K562 (cell line): ENCODE data around the gene EEF1AKMT4. TPM values are rescaled to one million over a fixed set of nuclear protein-coding genes. Genes with fewer than 3 reads are reported as not detected.

ENCODE experiments used
- ATAC-seq: fragments of 200-7000 bp; cut with Tn5 transposase; 3 replicates; pipeline ENCODE4 v1.9.1; 2020; ENCODE audit warnings: moderate library complexity
- BruUV-seq: library from RNA; stranded (reverse); fragments of 400-500 nt; replicated peaks from 2 replicates; lab custom pipeline; 2021; lab: Mats Ljungman, UMichigan
- CTCF ChIA-PET: fragments of 300-600 bp; formaldehyde crosslinking; extraction: SDS; loops from one replicate; lab custom pipeline; 2021; ENCODE audit warnings: low intra/inter-chr PET ratio; lab: Yijun Ruan, JAX
- POLR2A ChIA-PET: fragments of 300-600, 350-650 bp; sonication (Branson Sonifier 250); formaldehyde crosslinking; extraction: SDS; loops from one replicate; lab custom pipeline; 2021; ENCODE audit warnings: antibody characterized with exemption, inconsistent platforms; lab: Yijun Ruan, JAX
- DNase-seq, 4 experiments: peaks; one replicate each; pipeline versions ENCODE4 v3.0.0 to v3.0.0-alpha.2; 2011 to 2018; ENCODE audit warnings: low spot score in 3 of 4, mixed read lengths in 3 of 4; ENCODE audit errors: extremely low read depth in 1 of 4
- FAIRE-seq: peaks from 2 replicates; lab custom pipeline; 2011; peaks lifted over from hg19 to GRCh38; lab: Jason Lieb, UNC
- H2AFZ ChIP-seq: 2 replicates; pipeline ENCODE4 v1.6.0; 2011; ENCODE audit warnings: low read depth, low read length, control low read depth, inconsistent platforms
- H3K27ac ChIP-seq: fragments of 200-600 bp; 3 replicates; pipeline ENCODE4 v1.8.0; 2011; ENCODE audit warnings: low read depth, mild to moderate bottlenecking, control low read depth, inconsistent platforms, low read length, moderate library complexity, mixed read lengths; ENCODE audit errors: extremely low read depth
- H3K27me3 ChIP-seq, 2 experiments: fragments of 300-600 bp in 1 of 2; 2 replicates in 1 of 2; 3 replicates in 1 of 2; pipeline versions ENCODE4 v1.6.0 to v1.8.0; 2011; ENCODE audit warnings: inconsistent platforms in 2 of 2, low read length in 2 of 2, mild to moderate bottlenecking in 1 of 2, mixed read lengths in 1 of 2, moderate library complexity in 1 of 2; ENCODE audit not compliant: control insufficient read depth in 2 of 2, insufficient read depth in 2 of 2
- H3K36me3 ChIP-seq: fragments of 300-600 bp; 3 replicates; pipeline ENCODE4 v1.8.0; 2011; ENCODE audit warnings: mild to moderate bottlenecking, low read length, inconsistent platforms; ENCODE audit not compliant: control insufficient read depth, insufficient read depth
- H3K4me1 ChIP-seq, 2 experiments: fragments of 200-600 bp in 1 of 2; replicated peaks in 1 of 2; 2 replicates in 1 of 2; 3 replicates in 1 of 2; pipeline versions ENCODE4 v1.5.1 to v1.8.0; 2011; ENCODE audit warnings: inconsistent platforms in 2 of 2, low read length in 2 of 2, mild to moderate bottlenecking in 1 of 2, mixed read lengths in 1 of 2, moderate library complexity in 1 of 2; ENCODE audit not compliant: control insufficient read depth in 2 of 2, insufficient read depth in 2 of 2
- H3K4me2 ChIP-seq: 2 replicates; pipeline ENCODE4 v1.6.1; 2011; ENCODE audit warnings: low read length, control low read depth, inconsistent platforms, mixed read lengths; ENCODE audit not compliant: insufficient read depth
- H3K4me3 ChIP-seq: fragments of 200-600 bp; sonication (generic), shearing (Covaris generic); 2 replicates; pipeline ENCODE4 v1.5.1; 2016; ENCODE audit warnings: control low read depth, inconsistent platforms
- H3K79me2 ChIP-seq: fragments of 200-600 bp; 3 replicates; pipeline ENCODE4 v1.8.0; 2011; ENCODE audit warnings: low read length, inconsistent platforms; ENCODE audit not compliant: control insufficient read depth, insufficient read depth
- H3K9ac ChIP-seq, 2 experiments: 2 replicates each; pipeline versions ENCODE4 v1.6.0 to v1.6.1; 2011; ENCODE audit warnings: low read depth in 2 of 2, low read length in 2 of 2, control low read depth in 1 of 2, inconsistent platforms in 1 of 2, mild to moderate bottlenecking in 1 of 2, mixed read lengths in 1 of 2; ENCODE audit not compliant: insufficient read depth in 1 of 2
- H3K9me1 ChIP-seq: one replicate; pipeline ENCODE4 v1.6.0; 2011; ENCODE audit warnings: inconsistent platforms, mild to moderate bottlenecking, low read length, moderate library complexity; ENCODE audit not compliant: control insufficient read depth, insufficient read depth
- H3K9me3 ChIP-seq: replicated peaks from 2 replicates; pipeline ENCODE4 v1.5.1; 2011; ENCODE audit warnings: low read depth, low read length, inconsistent platforms; ENCODE audit not compliant: control insufficient read depth, insufficient read depth
- H4K20me1 ChIP-seq: replicated peaks from 2 replicates; pipeline ENCODE4 v1.6.1; 2011; ENCODE audit warnings: low read length, inconsistent platforms, mixed read lengths; ENCODE audit not compliant: control insufficient read depth, insufficient read depth
- POLR2G ChIP-seq: fragments of 200-400 bp; formaldehyde crosslinking; IDR thresholded peaks from 2 replicates; pipeline ENCODE4 v1.6.1; 2017; ENCODE audit warnings: low read depth, mild to moderate bottlenecking, antibody characterized with exemption, low read length, moderate library complexity
- ZNF707 ChIP-seq: fragments of 250-450 bp; sonication (Bioruptor Pico); conservative IDR thresholded peaks from 2 replicates; pipeline ENCODE4 v1.8.0; 2022; ENCODE audit warnings: inconsistent platforms, mild to moderate bottlenecking, moderate library complexity
- WGBS: fragments of 100-300 bp; shearing (Covaris generic); methylation state at CpG from one replicate; pipeline ENCODE4 v1.1.6; 2016; ENCODE audit warnings: low coverage, mixed read lengths; ENCODE audit not compliant: insufficient coverage; ENCODE audit errors: missing lambda C conversion rate; 5-methylcytosine and 5-hydroxymethylcytosine counted together
- in situ Hi-C: fragments of 300-500 bp; cut with MboI; formaldehyde crosslinking; loops from 4 replicates; pipeline ENCODE4 v1.15.0; 2018; ENCODE audit warnings: inconsistent platforms, mixed read lengths
- intact Hi-C: fragments of 100-400 bp; cut with micrococcal nuclease; formaldehyde crosslinking; loops from 2 replicates; pipeline ENCODE4 v1.14.2; 2022
- polyA plus RNA-seq, 8 experiments: library from polyadenylated mRNA; depleted of rRNA in 4 of 8; stranded (reverse) in 5 of 8; unstranded in 3 of 8; fragments of >200 nt; fragmentation: Nextera tagmentation in 2 of 8; fragmentation: Illumina TruSeq in 1 of 8; extraction: Ambion mirVana in 2 of 8; extraction: Trizol in 1 of 8; gene quantifications; 2 replicates each; pipeline versions ENCODE4 v1.2.1 to v1.2.3, GENCODE V29; 2011 to 2014; ENCODE audit warnings: inconsistent platforms in 1 of 8, missing spikeins in 1 of 8
- total RNA-seq, 7 experiments: library from RNA; depleted of rRNA in 6 of 7; stranded (reverse); fragments of >200 nt in 6 of 7; fragmentation: Illumina TruSeq in 2 of 7; extraction: Trizol in 2 of 7; gene quantifications; 2 replicates each; pipeline versions ENCODE4 v1.2.1 to v1.2.3, GENCODE V29; 2011 to 2021; ENCODE audit warnings: low replicate concordance in 1 of 7

EEF1AKMT4 gene
- total and polyA plus RNA-seq, 9 of the 15 experiments (the other 6 are each of a cell fraction or from before 2014, with no cell fraction given): 10.3 to 49.4 (median 18.9) TPM

DNA sequence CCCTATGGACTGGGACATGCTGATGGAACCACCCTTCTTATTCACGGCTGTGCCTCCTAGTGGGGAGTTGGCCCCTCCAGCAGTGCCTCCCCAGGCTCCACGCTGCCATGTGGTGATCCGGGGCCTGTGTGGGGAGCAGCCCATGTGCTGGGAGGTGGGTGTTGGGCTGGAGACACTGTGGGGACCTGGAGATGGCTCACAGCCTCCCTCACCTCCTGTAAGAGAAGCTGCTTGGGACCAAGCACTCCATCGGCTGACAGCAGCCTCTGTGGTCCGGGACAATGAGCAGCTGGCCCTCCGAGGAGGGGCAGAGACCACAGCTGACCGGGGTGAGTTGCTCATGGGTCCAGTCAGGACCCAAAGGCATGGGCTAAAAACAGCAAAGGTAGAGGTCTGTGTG lies 9.8 kb upstream of the EEF1AKMT4 start:
- CTCF ChIA-PET: interaction anchor here (0.6 to 1.1 kb wide), 2 partner anchors 106 to 342 kb away, joined by 3 read pairs; no protein-coding TSS in a partner anchor
- H3K27me3 ChIP-seq: peaks cover 0 to 18% of the 10 kb centered on the region in 2 experiments; a peak in 2 of 5 replicates
- H3K9ac ChIP-seq: no peak overlapping the region
- in situ Hi-C loops (loop anchor here (10.0 kb wide), 1 partner anchor 225 kb away; the partner anchor contains the start of gene ABCC5), intact Hi-C loops (loop anchor here (5.0 to 10.0 kb wide), 2 partner anchors 92 to 195 kb away; no protein-coding TSS in a partner anchor)
- ATAC-seq (no peak), FAIRE-seq (no peak), DNase-seq (no peak)
- H3K27ac ChIP-seq: no peak overlapping the region
- TF ChIP-seq ZNF707 (CRISPR knock-in tag): no peak
- TF ChIP-seq POLR2G: peak; percentile 61
- H3K4me3 ChIP-seq: no peak overlapping the region
- BruUV-seq: no TSS peak
- no peak overlapping the region for H3K4me2 ChIP-seq
- H3K79me2 ChIP-seq: no peaks in the 10 kb centered on the region
- peaks cover 28% of the 10 kb centered on the region; the same call in 2 of the 3 replicates for H3K36me3 ChIP-seq
- POLR2A ChIA-PET: interaction anchor here (1.2 to 1.6 kb wide), 3 partner anchors 10 to 56 kb away, joined by 3 to 9 read pairs (median 6); partner anchors contain the start of gene VWA5B2
- H3K9me3 ChIP-seq: no peaks in the 10 kb centered on the region
- WGBS: 36% methylated on average over 6 of the region's 7 CpGs
- H3K9me1 ChIP-seq: no peaks in the 10 kb centered on the region
- H2AFZ ChIP-seq: no peak overlapping the region
- peaks cover 27% of the 10 kb centered on the region for H4K20me1 ChIP-seq
- H3K4me1 ChIP-seq: peaks cover 0 to 24% of the 10 kb centered on the region in 2 experiments; a peak in 3 of 5 replicates
